DND-41 (cell line): Measurements from ENCODE around the gene GET4.

Experiments used
- EZH2 ChIP-seq: IDR thresholded peaks from 3 replicates; pipeline ENCODE4 v1.6.1; 2012; ENCODE audit warnings: borderline replicate concordance, low read depth, mild to moderate bottlenecking, moderate library complexity, low read length, inconsistent platforms; ENCODE audit not compliant: severe bottlenecking
- TF ChIP-seq, protein P1 (sequence below): IDR thresholded peaks from 2 replicates; pipeline ENCODE4 v1.5.1; 2012; ENCODE audit warnings: borderline replicate concordance, low read length, moderate library complexity, mild to moderate bottlenecking; ENCODE audit not compliant: poor library complexity, severe bottlenecking; ENCODE audit errors: extremely low read depth

DNA sequence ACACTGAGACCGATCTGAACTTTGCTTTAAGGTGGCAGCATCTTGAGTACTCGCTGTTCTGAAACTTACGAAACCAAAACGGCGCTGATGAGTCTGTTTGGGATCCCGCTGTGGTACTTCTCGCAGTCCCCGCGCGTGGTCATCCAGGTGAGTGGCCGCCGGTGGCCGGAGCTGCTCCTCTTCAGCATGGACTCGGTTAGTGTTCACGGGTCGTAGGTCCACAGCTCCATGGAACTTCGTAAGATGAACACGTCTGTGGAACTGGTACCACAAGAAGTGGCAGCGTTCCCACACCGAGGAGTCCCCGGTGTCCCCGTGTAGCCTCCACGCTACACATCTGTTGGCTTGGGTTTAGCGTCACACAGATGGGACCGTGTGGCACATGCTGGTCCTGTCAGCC is 10.4 kb upstream of the GET4 start:
- TF ChIP-seq, protein P1, sequence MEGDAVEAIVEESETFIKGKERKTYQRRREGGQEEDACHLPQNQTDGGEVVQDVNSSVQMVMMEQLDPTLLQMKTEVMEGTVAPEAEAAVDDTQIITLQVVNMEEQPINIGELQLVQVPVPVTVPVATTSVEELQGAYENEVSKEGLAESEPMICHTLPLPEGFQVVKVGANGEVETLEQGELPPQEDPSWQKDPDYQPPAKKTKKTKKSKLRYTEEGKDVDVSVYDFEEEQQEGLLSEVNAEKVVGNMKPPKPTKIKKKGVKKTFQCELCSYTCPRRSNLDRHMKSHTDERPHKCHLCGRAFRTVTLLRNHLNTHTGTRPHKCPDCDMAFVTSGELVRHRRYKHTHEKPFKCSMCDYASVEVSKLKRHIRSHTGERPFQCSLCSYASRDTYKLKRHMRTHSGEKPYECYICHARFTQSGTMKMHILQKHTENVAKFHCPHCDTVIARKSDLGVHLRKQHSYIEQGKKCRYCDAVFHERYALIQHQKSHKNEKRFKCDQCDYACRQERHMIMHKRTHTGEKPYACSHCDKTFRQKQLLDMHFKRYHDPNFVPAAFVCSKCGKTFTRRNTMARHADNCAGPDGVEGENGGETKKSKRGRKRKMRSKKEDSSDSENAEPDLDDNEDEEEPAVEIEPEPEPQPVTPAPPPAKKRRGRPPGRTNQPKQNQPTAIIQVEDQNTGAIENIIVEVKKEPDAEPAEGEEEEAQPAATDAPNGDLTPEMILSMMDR = no peak
- TF ChIP-seq EZH2 = no peak
